ENCODE results near the gene MCM9. TPM values are rescaled to one million over a fixed set of nuclear protein-coding genes. Genes with fewer than 3 reads are reported as not detected.

Gene MCM9
- total RNA-seq, 1 donor from 2014 or later = 19.0 TPM

DNA sequence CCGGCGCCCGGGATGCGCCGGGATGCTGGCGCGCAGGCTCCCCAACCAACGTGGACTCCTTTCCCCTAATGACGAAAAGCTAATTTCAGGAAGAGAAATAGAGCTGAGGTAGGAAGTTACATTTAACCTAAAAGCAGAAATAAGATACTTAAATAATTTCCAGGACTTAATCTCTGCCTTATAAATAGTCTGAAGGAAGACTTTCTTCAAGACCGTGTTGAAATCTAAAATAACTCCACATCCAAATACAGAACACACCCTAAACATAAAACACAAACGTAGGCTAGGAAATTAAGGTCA lies 39.7 kb downstream of the MCM9 start:
- Mint-ChIP-seq H3K9me3 (no peaks in the 10 kb centered on the region), H3K36me3 (ENCODE audit: low read depth) (peaks cover 29% of the 10 kb centered on the region), H3K4me1 (peaks cover 53% of the 10 kb centered on the region), H3K4me3 (peak overlapping the region; percentile 90), H3K27ac (peak overlapping the region; percentile 92), H3K27me3 (no peaks in the 10 kb centered on the region)
- intact Hi-C loops (cut with micrococcal nuclease) = loop anchor here (2.0 to 10.0 kb wide), 3 partner anchors 216 to 1220 kb away; partner anchors contain the start of gene NUS1
- no peak for DNase-seq

DNA sequence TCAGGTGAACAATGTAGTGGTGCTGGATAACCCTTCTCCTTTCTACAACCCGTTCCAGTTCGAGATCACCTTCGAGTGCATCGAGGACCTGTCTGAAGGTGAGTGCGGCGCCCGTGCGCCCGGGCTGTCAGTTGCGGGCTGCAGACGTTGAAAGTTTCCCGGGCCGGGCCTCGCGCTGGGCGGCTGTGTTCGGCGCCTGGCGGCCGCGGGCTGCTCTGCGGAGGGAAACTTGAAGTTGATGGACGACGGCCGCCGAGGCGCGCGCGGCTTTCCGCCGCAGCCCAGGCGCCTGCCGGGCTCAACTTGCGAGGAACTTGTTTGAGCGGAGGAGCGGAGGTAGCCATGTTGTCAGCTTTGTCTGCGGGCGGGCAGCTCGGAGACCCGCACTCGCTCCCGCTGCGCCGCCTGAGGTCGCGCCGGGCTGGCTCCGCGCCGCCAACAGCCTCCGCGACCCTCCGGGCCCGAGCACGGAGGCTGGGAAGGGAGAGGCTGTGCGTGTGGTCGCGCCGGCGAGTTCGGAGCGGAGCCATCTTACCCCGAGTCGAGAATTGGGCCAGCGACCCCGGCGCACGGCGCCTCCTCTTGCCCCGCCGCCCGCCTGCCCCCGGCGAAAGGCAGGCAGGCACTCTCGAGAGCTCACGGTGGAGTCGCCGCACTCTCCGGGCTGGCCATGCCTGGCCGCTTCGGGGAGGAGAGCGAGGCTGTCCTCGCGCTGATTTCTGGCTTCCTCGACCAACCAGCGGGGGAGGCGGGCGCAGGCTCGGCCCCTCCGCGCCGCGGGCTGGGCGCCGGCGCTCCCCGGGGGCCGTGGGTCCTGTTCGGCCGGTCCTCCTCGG lies 40.3 kb downstream of the MCM9 start:
- Mint-ChIP-seq H3K4me3 (peak overlapping the region; percentile 90), H3K4me1 (peaks cover 48% of the 10 kb centered on the region), H3K9me3 (no peaks in the 10 kb centered on the region), H3K27ac (peak overlapping the region; percentile 95), H3K36me3 (ENCODE audit: low read depth) (peaks cover 24% of the 10 kb centered on the region), H3K27me3 (no peaks in the 10 kb centered on the region)
- peak; percentile 91 for DNase-seq
- intact Hi-C loops (cut with micrococcal nuclease) = loop anchor here (1.0 to 10.0 kb wide), 10 partner anchors 40 to 1220 kb away; partner anchors contain the start of genes CEP85L, MAN1A1 and NUS1

DNA sequence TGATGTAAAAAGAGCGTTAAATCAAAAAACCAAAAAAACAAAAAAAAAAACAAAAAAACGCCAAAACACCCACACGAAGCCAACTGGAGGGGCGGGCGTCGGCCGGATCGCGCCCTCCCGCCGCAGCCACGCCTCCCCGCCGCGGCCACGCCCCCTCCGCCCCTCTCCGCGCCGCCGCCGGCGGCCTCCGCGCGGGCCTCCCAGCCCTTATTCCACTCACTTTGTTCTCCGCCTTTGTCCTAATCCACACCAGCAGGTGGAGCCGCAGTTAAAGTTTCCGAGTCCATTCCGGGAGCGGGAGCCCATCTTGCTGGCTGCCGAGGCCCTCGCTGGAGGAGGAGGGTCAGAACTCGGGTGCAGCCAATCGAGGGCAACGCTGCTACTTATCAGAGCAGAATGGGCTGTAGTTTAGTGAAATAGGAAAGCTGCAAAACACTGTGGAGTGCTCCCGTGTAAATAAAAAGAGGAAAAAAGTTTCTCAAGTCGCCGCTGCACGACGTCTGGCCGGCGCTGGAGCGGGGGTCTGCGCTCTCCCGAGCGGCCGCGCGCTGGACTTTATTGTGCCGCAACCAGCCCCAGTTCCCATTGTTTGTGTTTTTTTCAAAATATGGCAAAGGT lies 41.0 kb downstream of the MCM9 start, which contains the start of gene ASF1A:
TSS of gene ASF1A (plus strand) at position 346 of the 618 bp plus-strand sequence. CDS start at position 608, 262 bp downstream.
- Mint-ChIP-seq H3K27me3 (no peaks in the 10 kb centered on the region), H3K9me3 (no peaks in the 10 kb centered on the region), H3K4me3 (peak within 1 kb of the TSS; percentile 90), H3K36me3 (ENCODE audit: low read depth) (peaks cover 19% of the 10 kb centered on the region), H3K4me1 (peaks cover 43% of the 10 kb centered on the region), H3K27ac (peak within 1 kb of the TSS; percentile 95)
- peak; percentile 99 for DNase-seq
- intact Hi-C loops (cut with micrococcal nuclease) = loop anchor here (1.0 to 10.0 kb wide), 11 partner anchors 23 to 1219 kb away; partner anchors contain the start of genes CEP85L, MAN1A1 and NUS1

GRCh38 chr6:118893064-118893806 lies 41.7 kb downstream of the MCM9 start:
- peak overlapping the region; percentile 95 for H3K27ac Mint-ChIP-seq
- H3K9me3 Mint-ChIP-seq = no peaks in the 10 kb centered on the region
- no peaks in the 10 kb centered on the region for H3K27me3 Mint-ChIP-seq
- H3K36me3 Mint-ChIP-seq (ENCODE audit: low read depth) = peaks cover 15% of the 10 kb centered on the region
- peaks cover 39% of the 10 kb centered on the region for H3K4me1 Mint-ChIP-seq
- H3K4me3 Mint-ChIP-seq = peak overlapping the region; percentile 90
- intact Hi-C loops (cut with micrococcal nuclease) = loop anchor here (2.0 to 10.0 kb wide), 4 partner anchors 22 to 1218 kb away; partner anchors contain the start of gene NUS1
- peak; percentile 78 for DNase-seq

- peaks cover 13% of the 10 kb centered on the region for H3K36me3 Mint-ChIP-seq (ENCODE audit: low read depth)
- no peaks in the 10 kb centered on the region for H3K9me3 Mint-ChIP-seq
- peaks cover 37% of the 10 kb centered on the region for H3K4me1 Mint-ChIP-seq
- intact Hi-C loops (cut with micrococcal nuclease) = loop anchor here (2.0 to 10.0 kb wide), 4 partner anchors 22 to 1218 kb away; partner anchors contain the start of gene NUS1
- peak overlapping the region; percentile 95 for H3K27ac Mint-ChIP-seq
- H3K27me3 Mint-ChIP-seq = no peaks in the 10 kb centered on the region
- H3K4me3 Mint-ChIP-seq = peak overlapping the region; percentile 90
- DNase-seq = peak; percentile 62
These were observed 42.5 kb downstream of the MCM9 start for GRCh38 chr6:118892355-118892991.

- Mint-ChIP-seq H3K4me1 (peaks cover 40% of the 10 kb centered on the region), H3K36me3 (ENCODE audit: low read depth) (peaks cover 18% of the 10 kb centered on the region), H3K4me3 (peak overlapping the region; percentile 90), H3K9me3 (no peaks in the 10 kb centered on the region), H3K27ac (peak overlapping the region; percentile 95), H3K27me3 (no peaks in the 10 kb centered on the region)
- DNase-seq = no peak
- intact Hi-C loops (cut with micrococcal nuclease) = loop anchor here (5.0 to 10.0 kb wide), 3 partner anchors 324 to 1216 kb away; partner anchors contain the start of gene NUS1
These were observed 43.8 kb downstream of the MCM9 start for GRCh38 chr6:118890997-118891790.

GRCh38 chr6:118889163-118889562 lies 45.8 kb downstream of the MCM9 start:
- DNase-seq = no peak
- no peak overlapping the region for H3K4me3 Mint-ChIP-seq
- no peak overlapping the region for H3K27ac Mint-ChIP-seq
- peaks cover 45% of the 10 kb centered on the region for H3K4me1 Mint-ChIP-seq
- no peaks in the 10 kb centered on the region for H3K27me3 Mint-ChIP-seq
- no peaks in the 10 kb centered on the region for H3K9me3 Mint-ChIP-seq
- intact Hi-C loops (cut with micrococcal nuclease) = no loop called here
- H3K36me3 Mint-ChIP-seq (ENCODE audit: low read depth) = peaks cover 18% of the 10 kb centered on the region

GRCh38 chr6:118886641-118887040 lies 48.3 kb downstream of the MCM9 start:
- intact Hi-C loops (cut with micrococcal nuclease) = no loop called here
- no peak for DNase-seq
- Mint-ChIP-seq H3K4me1 (peaks cover 36% of the 10 kb centered on the region), H3K36me3 (ENCODE audit: low read depth) (peaks cover 20% of the 10 kb centered on the region), H3K4me3 (no peak overlapping the region), H3K27me3 (no peaks in the 10 kb centered on the region), H3K9me3 (no peaks in the 10 kb centered on the region), H3K27ac (no peak overlapping the region)

DNA sequence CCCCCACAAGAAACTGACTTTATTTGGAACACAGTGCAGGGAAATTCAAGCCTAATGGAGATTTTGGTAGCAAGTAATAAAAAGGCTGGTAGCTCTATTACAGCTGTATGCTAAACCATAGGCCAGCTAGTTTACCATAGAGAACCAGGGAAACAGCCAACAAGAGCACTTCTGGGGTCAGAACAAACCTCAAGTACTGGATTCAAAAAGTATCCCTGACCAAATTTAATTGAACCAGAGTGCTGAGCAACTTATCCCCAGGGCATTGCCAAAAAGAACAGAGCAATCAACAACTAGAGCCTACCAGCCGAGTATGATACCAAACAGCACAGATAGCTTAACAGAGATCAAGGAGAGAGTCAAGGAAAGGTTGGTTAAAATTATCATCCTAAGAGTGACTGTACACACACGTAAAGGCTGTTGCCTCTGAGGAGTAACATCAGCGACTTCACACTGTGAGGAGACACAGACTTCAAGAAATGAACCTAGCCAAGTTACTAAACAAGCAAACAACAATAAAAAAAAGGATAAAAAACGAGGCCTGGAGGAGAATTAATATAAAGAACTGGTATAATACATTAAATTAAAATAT lies 52.5 kb downstream of the MCM9 start:
- intact Hi-C loops (cut with micrococcal nuclease) = no loop called here
- Mint-ChIP-seq H3K27me3 (no peaks in the 10 kb centered on the region), H3K9me3 (no peaks in the 10 kb centered on the region), H3K4me3 (no peak overlapping the region), H3K27ac (no peak overlapping the region), H3K4me1 (peaks cover 35% of the 10 kb centered on the region), H3K36me3 (ENCODE audit: low read depth) (peaks cover 20% of the 10 kb centered on the region)
- no peak for DNase-seq

GRCh38 chr6:118881440-118882313 lies 53.3 kb downstream of the MCM9 start:
- H3K36me3 Mint-ChIP-seq (ENCODE audit: low read depth) = peaks cover 15% of the 10 kb centered on the region
- H3K9me3 Mint-ChIP-seq = no peaks in the 10 kb centered on the region
- intact Hi-C loops (cut with micrococcal nuclease) = no loop called here
- peaks cover 31% of the 10 kb centered on the region for H3K4me1 Mint-ChIP-seq
- no peaks in the 10 kb centered on the region for H3K27me3 Mint-ChIP-seq
- H3K27ac Mint-ChIP-seq = no peak overlapping the region
- H3K4me3 Mint-ChIP-seq = peak overlapping the region; percentile 5
- DNase-seq = no peak

DNA sequence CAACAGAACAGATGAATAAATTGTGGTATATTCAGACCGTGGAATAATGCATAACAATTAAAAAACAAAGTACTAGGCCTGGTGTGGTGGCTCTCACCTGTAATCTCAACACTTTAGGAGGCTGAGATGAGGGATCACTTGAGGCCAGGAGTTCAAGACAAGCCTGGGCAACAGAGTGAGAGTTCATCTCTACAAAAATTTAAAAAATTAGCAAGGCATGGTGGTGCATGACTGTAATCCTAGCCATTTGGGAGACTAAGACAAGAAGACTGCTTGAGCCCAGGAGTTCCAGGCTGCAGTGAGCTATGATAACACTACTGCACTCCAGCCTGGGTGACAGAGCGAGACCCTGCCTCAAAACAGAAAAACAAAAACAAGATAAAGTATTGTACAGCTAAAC lies 57.2 kb downstream of the MCM9 start:
- no peak overlapping the region for H3K27ac Mint-ChIP-seq
- DNase-seq = no peak
- H3K4me3 Mint-ChIP-seq = no peak overlapping the region
- H3K36me3 Mint-ChIP-seq (ENCODE audit: low read depth) = peaks cover 23% of the 10 kb centered on the region
- H3K4me1 Mint-ChIP-seq = peaks cover 24% of the 10 kb centered on the region
- no peaks in the 10 kb centered on the region for H3K27me3 Mint-ChIP-seq
- intact Hi-C loops (cut with micrococcal nuclease) = no loop called here
- H3K9me3 Mint-ChIP-seq = no peaks in the 10 kb centered on the region

DNA sequence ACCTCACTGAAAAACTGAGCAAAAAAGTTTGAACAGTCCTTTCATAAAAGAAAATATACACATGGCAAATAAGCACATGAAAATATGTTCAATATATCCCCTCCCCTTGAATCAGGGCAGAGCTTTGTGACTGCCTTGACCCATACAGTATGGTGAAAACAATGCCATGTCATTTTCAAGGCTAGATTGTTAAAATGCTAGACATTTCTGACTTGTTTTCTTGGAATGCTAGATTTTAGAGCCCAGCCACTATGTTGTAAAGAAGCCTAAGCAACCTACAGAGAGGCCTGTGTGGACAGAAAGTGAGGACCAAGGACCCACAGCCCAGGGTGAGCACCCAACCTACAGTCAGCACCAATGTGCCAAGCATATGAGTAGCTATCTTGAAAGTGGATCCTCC lies 58.1 kb downstream of the MCM9 start:
- H3K4me3 Mint-ChIP-seq = no peak overlapping the region
- H3K36me3 Mint-ChIP-seq (ENCODE audit: low read depth) = peaks cover 18% of the 10 kb centered on the region
- H3K27me3 Mint-ChIP-seq = no peaks in the 10 kb centered on the region
- intact Hi-C loops (cut with micrococcal nuclease) = no loop called here
- H3K27ac Mint-ChIP-seq = no peak overlapping the region
- H3K4me1 Mint-ChIP-seq = peaks cover 18% of the 10 kb centered on the region
- no peaks in the 10 kb centered on the region for H3K9me3 Mint-ChIP-seq
- no peak for DNase-seq
